ENCODE results near the gene UBE2M.

DNA sequence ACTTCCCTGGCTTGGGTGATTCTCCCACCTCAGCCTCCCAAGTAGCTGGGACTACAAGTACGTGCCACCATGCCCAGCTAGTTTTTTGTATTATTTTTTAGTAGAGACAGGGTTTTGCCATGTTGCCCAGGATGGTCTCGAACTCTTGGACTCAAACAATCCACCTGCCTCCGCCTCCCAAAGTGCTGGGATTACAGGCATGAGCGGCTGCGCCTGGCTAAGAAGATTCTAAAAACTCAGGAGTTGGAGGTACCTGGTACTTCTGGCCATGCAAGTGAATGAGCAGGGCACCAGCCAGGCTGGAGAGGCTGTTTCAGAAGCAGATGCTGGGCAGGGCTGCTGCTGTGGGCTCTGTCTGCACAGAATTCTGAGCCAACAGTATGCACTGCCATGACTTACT, 8.6 kb upstream of the UBE2M start:
- TF ChIP-seq, protein P1, sequence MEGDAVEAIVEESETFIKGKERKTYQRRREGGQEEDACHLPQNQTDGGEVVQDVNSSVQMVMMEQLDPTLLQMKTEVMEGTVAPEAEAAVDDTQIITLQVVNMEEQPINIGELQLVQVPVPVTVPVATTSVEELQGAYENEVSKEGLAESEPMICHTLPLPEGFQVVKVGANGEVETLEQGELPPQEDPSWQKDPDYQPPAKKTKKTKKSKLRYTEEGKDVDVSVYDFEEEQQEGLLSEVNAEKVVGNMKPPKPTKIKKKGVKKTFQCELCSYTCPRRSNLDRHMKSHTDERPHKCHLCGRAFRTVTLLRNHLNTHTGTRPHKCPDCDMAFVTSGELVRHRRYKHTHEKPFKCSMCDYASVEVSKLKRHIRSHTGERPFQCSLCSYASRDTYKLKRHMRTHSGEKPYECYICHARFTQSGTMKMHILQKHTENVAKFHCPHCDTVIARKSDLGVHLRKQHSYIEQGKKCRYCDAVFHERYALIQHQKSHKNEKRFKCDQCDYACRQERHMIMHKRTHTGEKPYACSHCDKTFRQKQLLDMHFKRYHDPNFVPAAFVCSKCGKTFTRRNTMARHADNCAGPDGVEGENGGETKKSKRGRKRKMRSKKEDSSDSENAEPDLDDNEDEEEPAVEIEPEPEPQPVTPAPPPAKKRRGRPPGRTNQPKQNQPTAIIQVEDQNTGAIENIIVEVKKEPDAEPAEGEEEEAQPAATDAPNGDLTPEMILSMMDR (IDR thresholded peaks at IDR 0.05; ENCODE audit: poor library complexity, severe bottlenecking): no peak
- no peak for TF ChIP-seq TAF1 (IDR thresholded peaks at IDR 0.05; ENCODE audit: low read depth)
- no peak for TF ChIP-seq MXI1 (conservative IDR thresholded peaks at IDR 0.05; ENCODE audit: poor library complexity, severe bottlenecking)
- TF ChIP-seq, protein P2, sequence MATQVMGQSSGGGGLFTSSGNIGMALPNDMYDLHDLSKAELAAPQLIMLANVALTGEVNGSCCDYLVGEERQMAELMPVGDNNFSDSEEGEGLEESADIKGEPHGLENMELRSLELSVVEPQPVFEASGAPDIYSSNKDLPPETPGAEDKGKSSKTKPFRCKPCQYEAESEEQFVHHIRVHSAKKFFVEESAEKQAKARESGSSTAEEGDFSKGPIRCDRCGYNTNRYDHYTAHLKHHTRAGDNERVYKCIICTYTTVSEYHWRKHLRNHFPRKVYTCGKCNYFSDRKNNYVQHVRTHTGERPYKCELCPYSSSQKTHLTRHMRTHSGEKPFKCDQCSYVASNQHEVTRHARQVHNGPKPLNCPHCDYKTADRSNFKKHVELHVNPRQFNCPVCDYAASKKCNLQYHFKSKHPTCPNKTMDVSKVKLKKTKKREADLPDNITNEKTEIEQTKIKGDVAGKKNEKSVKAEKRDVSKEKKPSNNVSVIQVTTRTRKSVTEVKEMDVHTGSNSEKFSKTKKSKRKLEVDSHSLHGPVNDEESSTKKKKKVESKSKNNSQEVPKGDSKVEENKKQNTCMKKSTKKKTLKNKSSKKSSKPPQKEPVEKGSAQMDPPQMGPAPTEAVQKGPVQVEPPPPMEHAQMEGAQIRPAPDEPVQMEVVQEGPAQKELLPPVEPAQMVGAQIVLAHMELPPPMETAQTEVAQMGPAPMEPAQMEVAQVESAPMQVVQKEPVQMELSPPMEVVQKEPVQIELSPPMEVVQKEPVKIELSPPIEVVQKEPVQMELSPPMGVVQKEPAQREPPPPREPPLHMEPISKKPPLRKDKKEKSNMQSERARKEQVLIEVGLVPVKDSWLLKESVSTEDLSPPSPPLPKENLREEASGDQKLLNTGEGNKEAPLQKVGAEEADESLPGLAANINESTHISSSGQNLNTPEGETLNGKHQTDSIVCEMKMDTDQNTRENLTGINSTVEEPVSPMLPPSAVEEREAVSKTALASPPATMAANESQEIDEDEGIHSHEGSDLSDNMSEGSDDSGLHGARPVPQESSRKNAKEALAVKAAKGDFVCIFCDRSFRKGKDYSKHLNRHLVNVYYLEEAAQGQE (IDR thresholded peaks at IDR 0.05; ENCODE audit: borderline replicate concordance): no peak
- TF ChIP-seq POLR2AphosphoS5 (IDR thresholded peaks at IDR 0.05): no peak
- no peak for TF ChIP-seq EZH2 (IDR thresholded peaks at IDR 0.05; ENCODE audit: borderline replicate concordance, insufficient read depth, low read length, poor library complexity, severe bottlenecking)
- TF ChIP-seq EP300 (conservative IDR thresholded peaks at IDR 0.05; ENCODE audit: poor library complexity, severe bottlenecking): no peak

Data from neural cell (in vitro differentiated cells).